HEK293 (cell line): ENCODE data around the gene LMTK3.

Experiments used
- ATF2 ChIP-seq: fragments of 450-650 bp; formaldehyde crosslinking; IDR thresholded peaks from 2 replicates; pipeline ENCODE4 v1.5.1; 2016; ENCODE audit warnings: missing biosample characterization, missing genetic modification characterization, low read depth
- BCL11A ChIP-seq: fragments of 450-650 bp; formaldehyde crosslinking; IDR thresholded peaks from 2 replicates; pipeline ENCODE4 v1.5.1; 2016; ENCODE audit warnings: low read depth, missing biosample characterization, missing genetic modification characterization
- FEZF1 ChIP-seq: fragments of 450-650 bp; formaldehyde crosslinking; IDR thresholded peaks from 2 replicates; pipeline ENCODE4 v1.5.1; 2016; ENCODE audit warnings: missing biosample characterization, missing genetic modification characterization
- HOXD13 ChIP-seq: sonication (generic); formaldehyde crosslinking; IDR thresholded peaks from 2 replicates; pipeline ENCODE4 v1.8.0; 2022; ENCODE audit warnings: missing genetic modification reagents, borderline replicate concordance
- IKZF3 ChIP-seq: fragments of 450-650 bp; IDR thresholded peaks from 2 replicates; pipeline ENCODE4 v1.5.0; 2018; ENCODE audit warnings: missing biosample characterization, mild to moderate bottlenecking, missing genetic modification characterization, moderate library complexity
- KLF8 ChIP-seq: fragments of 450-650 bp; formaldehyde crosslinking; IDR thresholded peaks from 2 replicates; pipeline ENCODE4 v1.5.1; 2016; ENCODE audit warnings: missing biosample characterization, missing genetic modification characterization
- PATZ1 ChIP-seq: fragments of 450-650 bp; formaldehyde crosslinking; IDR thresholded peaks from 2 replicates; pipeline ENCODE4 v1.5.1; 2016; ENCODE audit warnings: missing biosample characterization, missing genetic modification characterization
- RBAK ChIP-seq: fragments of 450-650 bp; formaldehyde crosslinking; IDR thresholded peaks from 2 replicates; pipeline ENCODE4 v1.5.1; 2016; ENCODE audit warnings: missing biosample characterization, missing genetic modification characterization
- SP7 ChIP-seq: fragments of 450-650 bp; formaldehyde crosslinking; IDR thresholded peaks from 2 replicates; pipeline ENCODE4 v1.5.1; 2016; ENCODE audit warnings: missing biosample characterization, missing genetic modification characterization
- ZFP41 ChIP-seq: fragments of 450-650 bp; formaldehyde crosslinking; IDR thresholded peaks from 2 replicates; pipeline ENCODE4 v1.5.1; 2016; ENCODE audit warnings: missing biosample characterization, missing genetic modification characterization, borderline replicate concordance
- ZFP69B ChIP-seq: fragments of 450-650 bp; formaldehyde crosslinking; IDR thresholded peaks from 2 replicates; pipeline ENCODE4 v1.5.1; 2016; ENCODE audit warnings: missing biosample characterization, missing genetic modification characterization
- ZNF157 ChIP-seq: fragments of 450-650 bp; formaldehyde crosslinking; IDR thresholded peaks from 2 replicates; pipeline ENCODE4 v1.5.1; 2016; ENCODE audit warnings: missing biosample characterization, missing genetic modification characterization
- ZNF202 ChIP-seq: fragments of 450-650 bp; formaldehyde crosslinking; IDR thresholded peaks from 2 replicates; pipeline ENCODE4 v1.5.1; 2016; ENCODE audit warnings: missing biosample characterization, missing genetic modification characterization, borderline replicate concordance
- ZNF239 ChIP-seq: fragments of 450-650 bp; formaldehyde crosslinking; IDR thresholded peaks from 2 replicates; pipeline ENCODE4 v1.5.1; 2016; ENCODE audit warnings: missing biosample characterization, missing genetic modification characterization
- ZNF350 ChIP-seq: fragments of 450-650 bp; formaldehyde crosslinking; IDR thresholded peaks from 2 replicates; pipeline ENCODE4 v1.5.0; 2017; ENCODE audit warnings: missing biosample characterization, mild to moderate bottlenecking, missing genetic modification characterization
- ZNF394 ChIP-seq: fragments of 450-650 bp; formaldehyde crosslinking; IDR thresholded peaks from 2 replicates; pipeline ENCODE4 v1.5.1; 2016; ENCODE audit warnings: missing biosample characterization, missing genetic modification characterization, mild to moderate bottlenecking, moderate library complexity, borderline replicate concordance
- ZNF48 ChIP-seq: fragments of 450-650 bp; formaldehyde crosslinking; IDR thresholded peaks from 2 replicates; pipeline ENCODE4 v1.5.1; 2016; ENCODE audit warnings: missing biosample characterization, missing genetic modification characterization
- ZNF518A ChIP-seq: fragments of 450-650 bp; formaldehyde crosslinking; conservative IDR thresholded peaks from 2 replicates; pipeline ENCODE4 v1.5.1; 2016; ENCODE audit warnings: low read depth, missing biosample characterization, missing genetic modification characterization
- ZNF530 ChIP-seq: fragments of 450-650 bp; formaldehyde crosslinking; IDR thresholded peaks from 2 replicates; pipeline ENCODE4 v1.5.1; 2016; ENCODE audit warnings: low read depth, missing biosample characterization, missing genetic modification characterization
- ZNF558 ChIP-seq: fragments of 450-650 bp; formaldehyde crosslinking; IDR thresholded peaks from 2 replicates; pipeline ENCODE4 v1.5.1; 2016; ENCODE audit warnings: missing biosample characterization, missing genetic modification characterization
- ZNF600 ChIP-seq: fragments of 450-650 bp; formaldehyde crosslinking; IDR thresholded peaks from 2 replicates; pipeline ENCODE4 v1.5.1; 2016; ENCODE audit warnings: missing biosample characterization, missing genetic modification characterization
- ZNF610 ChIP-seq: fragments of 450-650 bp; formaldehyde crosslinking; IDR thresholded peaks from 2 replicates; pipeline ENCODE4 v1.5.1; 2016; ENCODE audit warnings: missing biosample characterization, missing genetic modification characterization, borderline replicate concordance
- ZNF624 ChIP-seq: fragments of 450-650 bp; formaldehyde crosslinking; IDR thresholded peaks from 2 replicates; pipeline ENCODE4 v1.5.1; 2017; ENCODE audit warnings: missing biosample characterization, missing genetic modification characterization
- ZNF792 ChIP-seq: fragments of 450-650 bp; formaldehyde crosslinking; IDR thresholded peaks from 2 replicates; pipeline ENCODE4 v1.5.1; 2016; ENCODE audit warnings: missing biosample characterization, missing genetic modification characterization
- ZSCAN23 ChIP-seq: fragments of 450-650 bp; formaldehyde crosslinking; IDR thresholded peaks from 2 replicates; pipeline ENCODE4 v1.5.1; 2016; ENCODE audit warnings: missing biosample characterization, missing genetic modification characterization
- ZSCAN5A ChIP-seq: fragments of 450-650 bp; formaldehyde crosslinking; IDR thresholded peaks from 2 replicates; pipeline ENCODE4 v1.5.1; 2016; ENCODE audit warnings: missing biosample characterization, missing genetic modification characterization
- TF ChIP-seq, protein P1 (sequence below): fragments of 450-650 bp; formaldehyde crosslinking; IDR thresholded peaks from 2 replicates; pipeline ENCODE4 v1.5.1; 2017; ENCODE audit warnings: missing biosample characterization, missing genetic modification characterization
- TF ChIP-seq, protein P2 (sequence below): fragments of 450-650 bp; formaldehyde crosslinking; IDR thresholded peaks from 2 replicates; pipeline ENCODE4 v1.5.1; 2016; ENCODE audit warnings: missing biosample characterization, missing genetic modification characterization

The LMTK3 gene

GRCh38 chr19:48490981-48491792, 20.4 kb downstream of the LMTK3 start (continued):
- TF ChIP-seq ZNF202 (tag by site-specific recombination) (no peak), ZNF558 (no peak), KLF8 (tag by site-specific recombination) (peak; percentile 74), BCL11A (0 out of 2 replicates have a peak, but pooled peaks have one; percentile 58), FEZF1 (tag by site-specific recombination) (no peak), IKZF3 (tag by site-specific recombination) (no peak), ZNF600 (tag by site-specific recombination) (no peak), ATF2 (tag by site-specific recombination) (no peak), RBAK (tag by site-specific recombination) (no peak), ZSCAN5A (tag by site-specific recombination) (no peak), ZNF792 (no peak), ZNF239 (tag by site-specific recombination) (no peak), ZNF157 (tag by site-specific recombination) (no peak), PATZ1 (tag by site-specific recombination) (peak; percentile 80), ZNF530 (no peak), ZSCAN23 (tag by site-specific recombination) (no peak), ZNF518A (tag by site-specific recombination) (no peak), ZNF610 (no peak), ZNF350 (tag by site-specific recombination) (no peak), ZNF394 (tag by site-specific recombination) (peak; percentile 56; the same call in 1 of the 2 replicates), SP7 (peak; percentile 54; the same call in 1 of the 2 replicates), ZNF624 (no peak), HOXD13 (CRISPR knock-in tag) (no peak), ZFP69B (tag by site-specific recombination) (no peak), ZNF48 (tag by site-specific recombination) (no peak), ZFP41 (no peak)
- TF ChIP-seq, protein P1, sequence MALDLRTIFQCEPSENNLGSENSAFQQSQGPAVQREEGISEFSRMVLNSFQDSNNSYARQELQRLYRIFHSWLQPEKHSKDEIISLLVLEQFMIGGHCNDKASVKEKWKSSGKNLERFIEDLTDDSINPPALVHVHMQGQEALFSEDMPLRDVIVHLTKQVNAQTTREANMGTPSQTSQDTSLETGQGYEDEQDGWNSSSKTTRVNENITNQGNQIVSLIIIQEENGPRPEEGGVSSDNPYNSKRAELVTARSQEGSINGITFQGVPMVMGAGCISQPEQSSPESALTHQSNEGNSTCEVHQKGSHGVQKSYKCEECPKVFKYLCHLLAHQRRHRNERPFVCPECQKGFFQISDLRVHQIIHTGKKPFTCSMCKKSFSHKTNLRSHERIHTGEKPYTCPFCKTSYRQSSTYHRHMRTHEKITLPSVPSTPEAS (tag by site-specific recombination), result no peak
- TF ChIP-seq, protein P2, sequence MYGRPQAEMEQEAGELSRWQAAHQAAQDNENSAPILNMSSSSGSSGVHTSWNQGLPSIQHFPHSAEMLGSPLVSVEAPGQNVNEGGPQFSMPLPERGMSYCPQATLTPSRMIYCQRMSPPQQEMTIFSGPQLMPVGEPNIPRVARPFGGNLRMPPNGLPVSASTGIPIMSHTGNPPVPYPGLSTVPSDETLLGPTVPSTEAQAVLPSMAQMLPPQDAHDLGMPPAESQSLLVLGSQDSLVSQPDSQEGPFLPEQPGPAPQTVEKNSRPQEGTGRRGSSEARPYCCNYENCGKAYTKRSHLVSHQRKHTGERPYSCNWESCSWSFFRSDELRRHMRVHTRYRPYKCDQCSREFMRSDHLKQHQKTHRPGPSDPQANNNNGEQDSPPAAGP (tag by site-specific recombination), result 0 out of 2 replicates have a peak, but pooled peaks have one; percentile 18
